Transverse colon (tissue), 4 donors: ENCODE results near the gene C10orf90. TPM values are rescaled to one million over a fixed set of nuclear protein-coding genes. Genes with fewer than 3 reads are reported as not detected.

Experiments
- DNase-seq: peaks from one replicate; pipeline ENCODE4 v3.0.0-alpha.2; 2019
- H3K27ac ChIP-seq, 4 donors: fragments of 200-600 bp; sonication (generic); 2 replicates each; pipeline ENCODE4 v1.5.1; 2016 to 2018; ENCODE audit warnings: inconsistent platforms in 4 of 4
- H3K27me3 ChIP-seq: fragments of 200-600 bp; sonication (generic); 2 replicates; pipeline ENCODE4 v1.5.1; 2017; ENCODE audit warnings: inconsistent platforms
- H3K36me3 ChIP-seq, 4 donors: fragments of 200-600 bp; sonication (generic); 2 replicates each; pipeline ENCODE4 v1.5.1; 2017 to 2019; ENCODE audit warnings: inconsistent platforms in 4 of 4
- H3K4me1 ChIP-seq, 4 donors: fragments of 200-600 bp; sonication (generic); 2 replicates each; pipeline ENCODE4 v1.5.1; 2017 to 2020; ENCODE audit warnings: inconsistent platforms in 4 of 4
- H3K4me3 ChIP-seq, 4 donors: fragments of 200-600 bp; sonication (generic); 1 replicate in 1 of 4; 2 replicates in 3 of 4; pipeline versions ENCODE4 v1.5.1 to v1.6.1; 2017 to 2019; ENCODE audit warnings: inconsistent platforms in 4 of 4
- H3K9me3 ChIP-seq, 2 donors: fragments of 200-600 bp; sonication (generic); 2 replicates each; pipeline ENCODE4 v1.5.1; 2017 to 2019; ENCODE audit warnings: inconsistent platforms in 2 of 2
- CTCF ChIP-seq, 5 experiments: fragments of 200-600 bp in 3 of 5; fragments of 450-650 bp in 2 of 5; sonication (generic) in 3 of 5; IDR thresholded peaks; 1 replicate in 2 of 5; 2 replicates in 3 of 5; pipeline ENCODE4 v1.5.1; 2016 to 2017; ENCODE audit warnings: antibody characterized with exemption in 5 of 5, inconsistent platforms in 3 of 5, mild to moderate bottlenecking in 2 of 5, moderate library complexity in 1 of 5
- EP300 ChIP-seq: sonication (generic); formaldehyde crosslinking; IDR thresholded peaks from one replicate; pipeline ENCODE4 v1.6.1; 2017; ENCODE audit warnings: antibody characterized with exemption, low read depth
- POLR2A ChIP-seq: fragments of 450-650 bp; IDR thresholded peaks from one replicate; pipeline ENCODE4 v1.6.1; 2016; ENCODE audit warnings: antibody characterized with exemption, mild to moderate bottlenecking, moderate library complexity
- POLR2AphosphoS5 ChIP-seq, 3 donors: sonication (generic); formaldehyde crosslinking; IDR thresholded peaks; one replicate each; pipeline ENCODE4 v1.6.1; 2016; ENCODE audit warnings: antibody characterized with exemption in 3 of 3
- WGBS, 2 donors: methylation state at CpG; one replicate each; pipeline ENCODE4 v1.1.5; 2018; ENCODE audit warnings: low coverage in 1 of 2; 5-methylcytosine and 5-hydroxymethylcytosine counted together
- in situ Hi-C, 4 donors: fragments of 200-750 bp; cut with MboI; loops; one replicate each; pipeline versions ENCODE4 v1.15.0 to v1.15.1; 2017; ENCODE audit warnings: low sequenced_read_pairs in 3 of 4, low pct_ligation_motif_present in 1 of 4, low pct_unique_long_range_greater_than_20kb in 1 of 4
- intact Hi-C: fragments of 100-400 bp; cut with DNase I; formaldehyde crosslinking; loops from one replicate; pipeline ENCODE4 v1.15.1; 2023; ENCODE audit warnings: low total_unique reads
- total RNA-seq, 4 donors: library from RNA; depleted of rRNA; stranded (reverse); fragments of >200 nt; gene quantifications; one replicate each; pipeline ENCODE4 v1.1.0, GENCODE V29; 2016

Gene C10orf90
- total RNA-seq, 4 donors from 2014 or later, result not detected

- no peak for TF ChIP-seq EP300
- TF ChIP-seq POLR2A, result no peak
- TF ChIP-seq CTCF (IDR thresholded peaks at IDR 0.05), result no peak
- no peak for TF ChIP-seq POLR2AphosphoS5 (IDR thresholded peaks at IDR 0.05)
- intact Hi-C loops, result no loop called here
- H3K27me3 ChIP-seq, result no peaks in the 10 kb centered on the region
- 83% methylated on average over 4 of the region's 4 CpGs; no CpG with 5 or more reads in 1 of the 2 donors for WGBS, 2 donors
- no peaks in the 10 kb centered on the region for H3K9me3 ChIP-seq
- no peaks in the 10 kb centered on the region for H3K36me3 ChIP-seq
- in situ Hi-C loops, result no loop called here
- no peak overlapping the region for H3K4me3 ChIP-seq
- DNase-seq, result no peak
- H3K27ac ChIP-seq, result no peak overlapping the region
- H3K4me1 ChIP-seq, result no peaks in the 10 kb centered on the region
Observed at GRCh38 chr10:126588024-126588423, 82.5 kb downstream of the C10orf90 start.

- H3K9me3 ChIP-seq, result no peaks in the 10 kb centered on the region
- WGBS, 2 donors, result 82 to 100% methylated on average over 2 to 5 of the region's 5 CpGs
- no peaks in the 10 kb centered on the region for H3K4me1 ChIP-seq
- TF ChIP-seq POLR2A (no peak), EP300 (no peak), CTCF (IDR thresholded peaks at IDR 0.05) (no peak), POLR2AphosphoS5 (IDR thresholded peaks at IDR 0.05) (no peak)
- DNase-seq, result no peak
- intact Hi-C loops, result no loop called here
- no peak overlapping the region for H3K27ac ChIP-seq
- no peaks in the 10 kb centered on the region for H3K27me3 ChIP-seq
- no peak overlapping the region for H3K4me3 ChIP-seq
- in situ Hi-C loops, result no loop called here
- no peaks in the 10 kb centered on the region for H3K36me3 ChIP-seq
Observed at GRCh38 chr10:126586878-126587277, 83.6 kb downstream of the C10orf90 start.

GRCh38 chr10:126586128-126586527 lies 84.4 kb downstream of the C10orf90 start:
- Histone ChIP-seq H3K9me3 (no peaks in the 10 kb centered on the region), H3K27me3 (no peaks in the 10 kb centered on the region), H3K27ac (no peak overlapping the region), H3K4me3 (no peak overlapping the region), H3K4me1 (no peaks in the 10 kb centered on the region), H3K36me3 (no peaks in the 10 kb centered on the region)
- TF ChIP-seq CTCF (IDR thresholded peaks at IDR 0.05), result no peak
- in situ Hi-C loops (no loop called here), intact Hi-C loops (no loop called here)
- DNase-seq, result no peak
- 93 to 95% methylated on average over 6 to 14 of the region's 14 CpGs for WGBS, 2 donors

GRCh38 chr10:126585249-126586017 lies 85.1 kb downstream of the C10orf90 start:
- in situ Hi-C loops (no loop called here), intact Hi-C loops (no loop called here)
- no peaks in the 10 kb centered on the region for H3K4me1 ChIP-seq
- no peaks in the 10 kb centered on the region for H3K27me3 ChIP-seq
- 54 to 83% methylated on average over 2 to 6 of the region's 6 CpGs for whole genome bisulfite sequencing, 2 donors
- no peak overlapping the region for H3K27ac ChIP-seq
- H3K9me3 ChIP-seq, result no peaks in the 10 kb centered on the region
- no peak for TF ChIP-seq EP300
- TF ChIP-seq CTCF (IDR thresholded peaks at IDR 0.05), result no peak
- TF ChIP-seq POLR2A, result no peak
- no peak for TF ChIP-seq POLR2AphosphoS5 (IDR thresholded peaks at IDR 0.05)
- no peaks in the 10 kb centered on the region for H3K36me3 ChIP-seq
- DNase-seq, result no peak
- H3K4me3 ChIP-seq, result no peak overlapping the region
